Natural killer cell (primary cell): ENCODE data around the gene AIFM2. TPM values are rescaled to one million over a fixed set of nuclear protein-coding genes. Genes with fewer than 3 reads are reported as not detected.
A peak's percentile ranks its signal among the peaks of the same experiment; 100 is the strongest.

ENCODE experiments used
- ATAC-seq, 3 donors: fragments of 150-1000 bp in 2 of 3; fragments of 200-7000 bp in 1 of 3; cut with Tn5 transposase; 1 replicate in 1 of 3; 2 replicates in 2 of 3; pipeline ENCODE4 v1.10.0; 2021; ENCODE audit warnings: mild to moderate bottlenecking in 2 of 3, moderate library complexity in 2 of 3
- DNase-seq, 2 donors: peaks; one replicate each; pipeline versions ENCODE4 v3.0.0 to v3.0.0-alpha.2; 2013 to 2021; ENCODE audit warnings: mixed read lengths in 1 of 2
- H3K27ac ChIP-seq: one replicate; pipeline ENCODE4 v1.5.1; 2013; ENCODE audit warnings: mild to moderate bottlenecking, low read length
- H3K27me3 ChIP-seq: one replicate; pipeline ENCODE4 v1.6.1; 2013; ENCODE audit warnings: low read length; ENCODE audit not compliant: control insufficient read depth, insufficient read depth
- H3K36me3 ChIP-seq: one replicate; pipeline ENCODE4 v1.6.1; 2013; ENCODE audit warnings: low read length; ENCODE audit not compliant: control insufficient read depth, insufficient read depth
- H3K4me1 ChIP-seq: one replicate; pipeline ENCODE4 v1.6.1; 2013; ENCODE audit warnings: low read length; ENCODE audit not compliant: control insufficient read depth, insufficient read depth
- H3K4me3 ChIP-seq: one replicate; pipeline ENCODE4 v1.5.1; 2013; ENCODE audit warnings: low read length
- H3K9me3 ChIP-seq: one replicate; pipeline ENCODE4 v1.6.1; 2013; ENCODE audit warnings: low read length; ENCODE audit not compliant: control insufficient read depth, insufficient read depth
- H3K27ac Mint-ChIP-seq, 2 donors: one replicate each; pipeline ENCODE4 v1.8.0; 2022; ENCODE audit warnings: mild to moderate bottlenecking in 2 of 2, mixed read lengths in 2 of 2, moderate library complexity in 1 of 2
- H3K27me3 Mint-ChIP-seq, 2 donors: one replicate each; pipeline ENCODE4 v1.8.0; 2022; ENCODE audit warnings: low read depth in 2 of 2, mixed read lengths in 2 of 2
- H3K36me3 Mint-ChIP-seq: one replicate; pipeline ENCODE4 v1.8.0; 2022; ENCODE audit warnings: mixed read lengths
- H3K4me1 Mint-ChIP-seq, 2 donors: one replicate each; pipeline ENCODE4 v1.8.0; 2022; ENCODE audit warnings: mixed read lengths in 2 of 2
- H3K4me3 Mint-ChIP-seq: one replicate; pipeline ENCODE4 v1.8.0; 2022; ENCODE audit warnings: mild to moderate bottlenecking, moderate library complexity, mixed read lengths
- H3K9me3 Mint-ChIP-seq, 2 donors: one replicate each; pipeline ENCODE4 v1.8.0; 2022; ENCODE audit warnings: mixed read lengths in 2 of 2
- WGBS: methylation state at CpG from one replicate; pipeline ENCODE4 v1.1.7; 2013; ENCODE audit warnings: missing lambda C conversion rate; ENCODE audit not compliant: insufficient coverage; 5-methylcytosine and 5-hydroxymethylcytosine counted together
- intact Hi-C: fragments of 100-400 bp; cut with micrococcal nuclease; formaldehyde crosslinking; loops from one replicate; pipeline ENCODE4 v1.14.2; 2022
- total RNA-seq, 4 donors: library from RNA; stranded (reverse); fragments of 120-200 nt in 1 of 4; gene quantifications; one replicate each; pipeline versions ENCODE4 v1.2.3 to v1.2.4, GENCODE V29; 2013 to 2022
- TF ChIP-seq, protein P1 (sequence below): fragments of 200-600 bp; IDR thresholded peaks from one replicate; pipeline ENCODE4 v1.8.0; 2022; ENCODE audit warnings: antibody characterized with exemption

The AIFM2 gene
- total RNA-seq, 3 donors from 2014 or later (not counting 1 experiment from before 2014, with no cell fraction given): 3.7 to 4.2 (median 3.9) TPM

DNA sequence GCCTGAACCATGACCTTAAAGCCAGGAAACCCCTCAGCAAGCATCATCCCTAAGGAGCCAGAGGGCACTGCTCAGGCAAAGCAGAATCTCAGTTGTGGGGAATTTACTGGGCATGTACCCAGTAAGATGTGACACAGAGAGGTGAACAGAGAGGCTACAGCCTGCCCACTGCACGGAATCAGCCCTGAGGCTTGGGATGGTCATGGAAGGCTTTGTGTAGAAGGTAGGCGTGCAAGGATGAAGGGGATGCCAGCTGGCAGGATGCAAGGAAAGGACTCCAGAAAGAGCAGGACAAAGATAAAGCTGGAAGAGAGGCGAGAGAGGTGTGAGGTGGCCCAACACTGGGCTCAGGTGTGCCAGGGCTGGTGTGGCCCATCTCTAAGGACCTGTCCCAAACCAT is 2.4 kb upstream of the AIFM2 start:
- no peaks in the 10 kb centered on the region for H3K27me3 Mint-ChIP-seq
- TF ChIP-seq, protein P1, sequence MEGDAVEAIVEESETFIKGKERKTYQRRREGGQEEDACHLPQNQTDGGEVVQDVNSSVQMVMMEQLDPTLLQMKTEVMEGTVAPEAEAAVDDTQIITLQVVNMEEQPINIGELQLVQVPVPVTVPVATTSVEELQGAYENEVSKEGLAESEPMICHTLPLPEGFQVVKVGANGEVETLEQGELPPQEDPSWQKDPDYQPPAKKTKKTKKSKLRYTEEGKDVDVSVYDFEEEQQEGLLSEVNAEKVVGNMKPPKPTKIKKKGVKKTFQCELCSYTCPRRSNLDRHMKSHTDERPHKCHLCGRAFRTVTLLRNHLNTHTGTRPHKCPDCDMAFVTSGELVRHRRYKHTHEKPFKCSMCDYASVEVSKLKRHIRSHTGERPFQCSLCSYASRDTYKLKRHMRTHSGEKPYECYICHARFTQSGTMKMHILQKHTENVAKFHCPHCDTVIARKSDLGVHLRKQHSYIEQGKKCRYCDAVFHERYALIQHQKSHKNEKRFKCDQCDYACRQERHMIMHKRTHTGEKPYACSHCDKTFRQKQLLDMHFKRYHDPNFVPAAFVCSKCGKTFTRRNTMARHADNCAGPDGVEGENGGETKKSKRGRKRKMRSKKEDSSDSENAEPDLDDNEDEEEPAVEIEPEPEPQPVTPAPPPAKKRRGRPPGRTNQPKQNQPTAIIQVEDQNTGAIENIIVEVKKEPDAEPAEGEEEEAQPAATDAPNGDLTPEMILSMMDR: no peak
- peaks cover 29 to 45% of the 10 kb centered on the region in 2 donors for H3K4me1 Mint-ChIP-seq
- peaks cover 20% of the 10 kb centered on the region for H3K4me1 ChIP-seq
- H3K36me3 ChIP-seq: peaks cover 4% of the 10 kb centered on the region
- H3K36me3 Mint-ChIP-seq: no peaks in the 10 kb centered on the region
- no peaks in the 10 kb centered on the region for H3K9me3 ChIP-seq
- no peak overlapping the region for H3K4me3 ChIP-seq
- 93% methylated on average over 3 of the region's 3 CpGs for WGBS
- intact Hi-C loops: no loop called here
- H3K27ac ChIP-seq: no peak overlapping the region
- ATAC-seq (no peak), DNase-seq (no peak)
- no peaks in the 10 kb centered on the region for H3K27me3 ChIP-seq
- H3K27ac Mint-ChIP-seq: no peak overlapping the region
- H3K4me3 Mint-ChIP-seq: no peak overlapping the region
- no peaks in the 10 kb centered on the region for H3K9me3 Mint-ChIP-seq

DNA sequence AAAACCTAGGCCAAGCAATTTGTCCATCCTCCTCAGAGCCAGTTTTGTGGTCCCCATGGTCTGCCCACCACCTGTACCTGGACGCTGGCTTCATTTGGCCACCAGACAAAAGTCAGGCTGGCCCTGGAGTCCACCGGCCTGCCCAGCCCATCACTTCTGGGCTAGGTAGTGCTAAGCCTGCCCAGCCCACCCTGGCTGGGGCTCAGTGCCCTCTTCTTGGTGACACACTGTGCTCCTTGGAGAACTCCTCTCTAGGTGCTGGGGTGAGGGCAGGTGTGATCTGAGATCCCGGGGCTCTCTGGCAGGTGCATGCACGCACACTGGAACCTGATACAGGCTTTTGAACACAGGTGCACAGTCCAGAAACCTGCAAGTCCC is 1.1 kb downstream of the AIFM2 start:
- Mint-ChIP-seq H3K9me3 (no peaks in the 10 kb centered on the region), H3K36me3 (no peaks in the 10 kb centered on the region), H3K4me1 (peaks cover 16 to 30% of the 10 kb centered on the region in 2 donors), H3K27ac (peak overlapping the region in 1 of 2 donors; percentile 83), H3K27me3 (no peaks in the 10 kb centered on the region), H3K4me3 (peak overlapping the region; percentile 83)
- TF ChIP-seq, protein P1: no peak
- Histone ChIP-seq H3K9me3 (no peaks in the 10 kb centered on the region), H3K36me3 (no peaks in the 10 kb centered on the region), H3K27me3 (no peaks in the 10 kb centered on the region), H3K4me3 (no peak overlapping the region), H3K27ac (no peak overlapping the region), H3K4me1 (peaks cover 20% of the 10 kb centered on the region)
- WGBS: 97% methylated on average over 4 of the region's 4 CpGs
- no peak for DNase-seq
- intact Hi-C loops: no loop called here
- no peak for ATAC-seq

GRCh38 chr10:70130878-70131559 is 1.6 kb downstream of the AIFM2 start:
- Histone ChIP-seq H3K9me3 (no peaks in the 10 kb centered on the region), H3K4me1 (peaks cover 20% of the 10 kb centered on the region), H3K27ac (no peak overlapping the region), H3K27me3 (no peaks in the 10 kb centered on the region), H3K36me3 (no peaks in the 10 kb centered on the region), H3K4me3 (no peak overlapping the region)
- no peaks in the 10 kb centered on the region for H3K9me3 Mint-ChIP-seq
- 96% methylated on average over 10 of the region's 10 CpGs for WGBS
- H3K27ac Mint-ChIP-seq: peak overlapping the region in 1 of 2 donors; percentile 83
- DNase-seq: no peak
- H3K4me1 Mint-ChIP-seq: peaks cover 16 to 29% of the 10 kb centered on the region in 2 donors
- ATAC-seq: no peak
- no peaks in the 10 kb centered on the region for H3K36me3 Mint-ChIP-seq
- H3K27me3 Mint-ChIP-seq: no peaks in the 10 kb centered on the region
- intact Hi-C loops: no loop called here
- H3K4me3 Mint-ChIP-seq: peak overlapping the region; percentile 7
- TF ChIP-seq, protein P1: no peak
